GM19372 (cell line): ENCODE measurements around the gene DVL2.
A peak's percentile ranks its signal among the peaks of the same experiment; 100 is the strongest.

Experiments used
- ATAC-seq: cut with Tn5 transposase; IDR thresholded peaks from one replicate; pipeline ENCODE4 v1.9.1; 2021; ENCODE audit warnings: mild to moderate bottlenecking, low read depth, moderate library complexity; ENCODE audit not compliant: unreplicated experiment

The DVL2 gene

DNA sequence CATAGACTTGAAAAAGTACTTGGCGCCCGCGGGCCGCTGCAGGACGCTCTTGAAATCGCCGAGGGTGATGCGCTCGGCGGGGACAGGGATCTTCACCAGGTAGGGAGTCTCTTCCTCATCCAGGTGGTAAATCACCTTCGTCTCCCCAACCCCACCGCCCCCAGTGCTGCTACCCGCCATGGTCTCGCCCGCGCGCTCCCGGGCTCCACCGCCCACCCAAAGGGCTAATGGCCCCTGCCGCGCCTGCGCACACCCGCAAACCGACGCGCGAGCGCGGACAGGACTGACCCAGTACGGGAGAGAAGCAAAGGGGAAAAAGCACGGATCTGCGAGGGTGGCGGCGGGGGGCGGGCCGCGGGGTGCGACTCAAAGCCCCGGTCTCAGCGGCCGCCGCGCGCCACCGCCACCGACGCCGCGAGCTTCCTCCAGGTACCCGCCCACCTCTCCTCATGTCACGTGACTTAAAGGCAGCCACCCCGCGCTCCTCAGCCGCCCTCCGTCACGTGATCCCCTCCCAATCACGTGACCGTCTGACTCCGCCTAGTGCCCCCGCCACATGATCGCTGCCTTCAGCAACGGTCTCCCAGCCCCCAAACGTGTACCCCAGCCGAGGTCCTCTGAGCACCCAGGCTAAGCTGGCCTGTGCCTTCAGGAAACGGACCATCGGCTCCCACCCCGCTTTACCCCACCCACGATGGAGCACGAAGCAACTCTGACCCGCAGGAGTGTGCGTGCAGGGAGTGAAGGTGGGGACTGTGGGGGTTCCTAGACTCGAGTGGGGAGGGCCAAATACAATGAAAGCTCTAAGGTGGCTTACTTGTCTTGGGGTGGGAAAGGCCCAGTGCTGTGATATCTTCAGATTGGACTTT lies at the start of gene DVL2:
Gene DVL2 (minus strand): TSS at position 435 of the 869 bp plus-strand sequence. CDS start 255 bp downstream, at position 180.
- peak; percentile 64 for ATAC-seq

- ATAC-seq: no peak
Observed at GRCh38 chr17:7283471-7284216, 49.3 kb upstream of the DVL2 start.

- ATAC-seq: no peak
Observed at GRCh38 chr17:7282752-7283321, 48.5 kb upstream of the DVL2 start.

DNA sequence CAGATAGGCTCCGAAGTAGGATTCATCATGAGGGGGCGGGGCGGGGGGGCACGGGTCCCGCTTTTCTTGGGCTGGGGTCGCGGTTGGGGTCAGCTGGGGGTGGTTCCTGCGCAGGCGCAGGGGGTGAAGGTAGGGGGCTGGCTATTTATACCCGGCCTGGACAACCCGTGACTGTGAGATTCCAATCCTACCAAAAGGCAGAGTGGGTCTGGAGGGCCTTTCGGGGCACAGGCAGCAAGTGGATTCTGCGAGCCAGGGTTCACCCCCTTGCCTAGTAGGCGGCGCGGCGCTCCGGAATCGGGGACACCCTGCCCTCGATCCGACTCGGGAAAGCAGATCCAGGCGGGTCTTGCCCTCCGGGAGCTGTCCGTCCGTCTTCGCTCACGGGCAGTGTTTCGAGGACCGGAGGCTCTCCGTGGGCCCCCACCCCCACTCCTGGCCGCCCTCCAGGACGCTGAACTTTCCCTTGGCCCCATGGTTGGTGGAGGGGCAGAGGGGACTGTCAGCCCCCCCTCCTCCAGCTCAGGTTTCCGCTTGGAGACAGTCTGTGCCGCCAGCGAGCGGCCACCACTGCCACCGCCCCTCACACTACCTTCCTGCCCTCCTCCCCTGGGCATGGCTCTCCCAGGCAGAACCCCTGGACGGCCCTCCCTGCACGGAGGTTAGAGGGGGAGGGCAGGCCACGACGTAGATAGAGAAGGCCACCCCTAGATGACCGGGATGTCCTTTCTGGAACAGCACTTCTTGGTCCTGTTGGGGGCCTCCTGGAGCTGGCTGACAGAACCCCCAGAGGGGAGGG lies 47.8 kb upstream of the DVL2 start:
- ATAC-seq: no peak

DNA sequence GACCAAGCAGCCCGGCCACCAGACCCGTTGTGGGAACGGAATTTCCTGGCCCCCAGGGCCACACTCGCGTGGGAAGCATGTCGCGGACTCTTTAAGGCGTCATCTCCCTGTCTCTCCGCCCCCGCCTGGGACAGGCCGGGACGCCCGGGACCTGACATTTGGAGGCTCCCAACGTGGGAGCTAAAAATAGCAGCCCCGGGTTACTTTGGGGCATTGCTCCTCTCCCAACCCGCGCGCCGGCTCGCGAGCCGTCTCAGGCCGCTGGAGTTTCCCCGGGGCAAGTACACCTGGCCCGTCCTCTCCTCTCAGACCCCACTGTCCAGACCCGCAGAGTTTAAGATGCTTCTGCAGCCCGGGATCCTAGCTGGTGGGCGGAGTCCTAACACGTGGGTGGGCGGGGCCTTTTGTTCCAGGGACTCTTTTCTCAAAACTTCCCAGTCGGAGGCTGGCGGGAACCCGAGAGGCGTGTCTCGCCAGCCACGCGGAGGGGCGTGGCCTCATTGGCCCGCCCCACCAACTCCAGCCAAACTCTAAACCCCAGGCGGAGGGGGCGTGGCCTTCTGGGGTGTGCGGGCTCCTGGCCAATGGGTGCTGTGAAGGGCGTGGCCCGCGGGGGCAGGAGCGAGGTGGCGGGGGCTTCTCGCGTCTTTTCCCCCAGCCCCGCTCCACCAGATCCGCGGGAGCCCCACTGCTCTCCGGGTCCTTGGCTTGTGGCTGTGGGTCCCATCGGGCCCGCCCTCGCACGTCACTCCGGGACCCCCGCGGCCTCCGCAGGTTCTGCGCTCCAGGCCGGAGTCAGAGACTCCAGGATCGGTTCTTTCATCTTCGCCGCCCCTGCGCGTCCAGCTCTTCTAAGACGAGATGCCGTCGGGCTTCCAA lies 47.0 kb upstream of the DVL2 start, which contains the start of gene SLC2A4:
Gene SLC2A4 (plus strand): TSS at position 645 of the 879 bp plus-strand sequence. CDS start 217 bp downstream, at position 862.
- ATAC-seq: peak; percentile 68

DNA sequence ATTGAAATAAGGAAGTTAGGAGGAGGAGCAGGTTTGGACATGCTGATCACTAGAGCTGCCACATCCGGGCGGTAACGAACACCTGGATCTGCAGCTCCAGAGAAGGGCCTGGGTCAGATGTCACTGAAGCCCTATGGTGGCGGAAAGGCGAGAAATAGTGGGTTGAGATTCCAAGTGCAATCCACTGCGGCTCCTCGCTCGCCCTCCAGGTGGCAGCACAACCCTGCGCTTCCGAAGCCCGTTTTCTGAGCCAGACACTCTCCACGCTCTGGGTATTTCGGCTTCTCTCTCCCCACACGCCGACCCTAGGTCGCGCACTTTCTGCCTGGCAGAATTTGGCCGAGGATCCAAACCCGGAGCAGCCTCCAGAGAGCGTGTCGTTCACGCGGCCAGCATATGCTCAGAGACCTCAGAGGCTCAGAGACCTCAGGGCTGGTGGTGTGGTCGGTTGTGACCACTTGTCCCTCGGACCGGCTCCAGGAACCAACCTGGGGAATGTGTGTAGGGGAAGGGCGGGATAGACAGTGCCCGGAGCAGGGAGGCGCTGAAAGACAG lies 46.3 kb upstream of the DVL2 start:
- peak; percentile 42 for ATAC-seq

GRCh38 chr17:7279448-7279847 lies 45.1 kb upstream of the DVL2 start:
- ATAC-seq: no peak

GRCh38 chr17:7266784-7267183 lies 32.5 kb upstream of the DVL2 start:
- no peak for ATAC-seq

- no peak for ATAC-seq
Observed at GRCh38 chr17:7263801-7264078, 29.4 kb upstream of the DVL2 start.

DNA sequence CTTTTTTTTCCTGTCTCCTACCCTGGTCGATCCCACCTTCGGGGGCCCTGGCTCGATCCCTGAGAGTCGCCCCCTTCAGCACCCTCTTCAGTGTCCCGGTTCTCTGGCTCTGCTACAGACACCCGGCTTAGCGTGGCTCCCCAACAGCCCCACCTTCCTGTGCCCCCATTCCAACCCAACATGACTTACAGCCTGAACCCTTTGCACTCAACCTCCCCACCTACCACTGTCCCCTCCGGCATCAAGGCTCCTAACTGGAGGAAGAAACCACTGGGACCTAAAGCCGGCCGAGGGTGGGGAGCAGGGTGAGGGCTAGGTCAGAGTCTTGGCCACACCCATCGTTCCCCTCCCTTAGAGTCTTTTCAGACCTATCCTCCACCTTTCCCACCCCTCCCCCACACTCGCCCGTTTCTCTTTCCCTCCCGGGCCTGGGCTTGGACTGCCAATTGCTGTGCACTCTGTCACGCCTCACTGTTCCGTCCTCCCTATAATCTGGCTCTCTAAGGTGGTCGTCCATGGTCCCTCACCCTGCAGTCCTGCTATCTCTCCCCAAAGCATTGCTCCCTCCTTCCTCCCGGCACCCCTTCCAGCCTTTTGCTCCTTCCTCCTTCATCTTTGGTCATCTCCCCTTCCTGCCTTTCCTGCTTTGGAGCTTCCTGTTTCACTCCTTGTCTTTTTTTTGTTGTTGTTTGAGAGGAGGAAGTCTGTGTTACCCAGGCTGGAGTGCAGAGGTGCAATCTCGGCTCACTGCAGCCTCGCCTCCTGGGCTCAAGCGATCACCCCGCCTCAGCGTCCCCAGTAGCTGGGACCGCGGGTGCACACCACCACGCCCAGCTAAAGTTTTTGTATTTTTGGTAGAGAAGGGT lies 28.9 kb upstream of the DVL2 start:
- ATAC-seq: no peak

- ATAC-seq: no peak
Observed at GRCh38 chr17:7262192-7262934, 28.0 kb upstream of the DVL2 start, which contains the start of gene CLDN7. TSS of gene CLDN7 (minus strand) at chr17:7262478. CDS start at chr17:7262043, 435 bp downstream.

- ATAC-seq: no peak
Observed at GRCh38 chr17:7261379-7262191, 27.3 kb upstream of the DVL2 start.

DNA sequence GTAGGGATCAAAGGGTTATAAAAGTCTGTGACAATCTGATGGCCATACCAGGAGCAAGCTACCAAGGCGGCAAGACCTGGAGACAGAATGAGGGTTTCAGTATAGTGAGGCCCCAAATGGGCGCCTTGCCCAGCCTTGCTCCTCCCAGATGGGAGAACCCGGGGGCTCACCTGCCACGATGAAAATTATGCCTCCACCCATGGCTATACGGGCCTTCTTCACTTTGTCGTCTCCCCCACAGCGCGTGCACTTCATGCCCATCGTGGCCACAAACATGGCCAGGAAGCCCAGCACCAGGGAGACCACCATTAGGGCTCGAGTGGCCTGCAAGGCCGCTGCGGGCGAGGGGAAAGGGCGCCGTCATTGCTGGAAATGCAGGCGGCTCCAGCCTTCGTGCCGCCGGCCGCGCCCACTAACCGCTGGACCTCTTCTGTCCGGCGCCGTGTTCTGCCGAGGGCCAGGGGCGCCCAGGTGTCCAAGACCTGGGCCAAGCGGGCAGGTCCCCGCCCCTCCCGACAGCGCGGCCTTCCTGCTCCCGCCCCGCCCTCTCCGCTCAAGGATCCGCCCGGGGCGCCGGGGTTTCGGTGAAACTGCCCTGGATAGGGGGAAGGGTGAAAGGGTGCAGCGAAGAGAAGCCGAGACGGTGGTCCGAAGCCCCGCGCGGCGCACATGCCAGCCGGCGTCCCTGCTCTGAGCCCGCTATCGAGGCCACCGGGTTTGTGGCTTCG lies 26.5 kb upstream of the DVL2 start:
- no peak for ATAC-seq

GRCh38 chr17:7260151-7260550 lies 25.8 kb upstream of the DVL2 start:
- no peak for ATAC-seq

GRCh38 chr17:7259555-7259889 lies 25.2 kb upstream of the DVL2 start:
- no peak for ATAC-seq
